ENCODE data around the gene RNPEPL1. TPM values are rescaled to one million over a fixed set of nuclear protein-coding genes. Genes with fewer than 3 reads are reported as not detected.

Gene RNPEPL1
- total RNA-seq, 4 donors from 2014 or later, result 7.2 to 38.7 (median 14.4) TPM

DNA sequence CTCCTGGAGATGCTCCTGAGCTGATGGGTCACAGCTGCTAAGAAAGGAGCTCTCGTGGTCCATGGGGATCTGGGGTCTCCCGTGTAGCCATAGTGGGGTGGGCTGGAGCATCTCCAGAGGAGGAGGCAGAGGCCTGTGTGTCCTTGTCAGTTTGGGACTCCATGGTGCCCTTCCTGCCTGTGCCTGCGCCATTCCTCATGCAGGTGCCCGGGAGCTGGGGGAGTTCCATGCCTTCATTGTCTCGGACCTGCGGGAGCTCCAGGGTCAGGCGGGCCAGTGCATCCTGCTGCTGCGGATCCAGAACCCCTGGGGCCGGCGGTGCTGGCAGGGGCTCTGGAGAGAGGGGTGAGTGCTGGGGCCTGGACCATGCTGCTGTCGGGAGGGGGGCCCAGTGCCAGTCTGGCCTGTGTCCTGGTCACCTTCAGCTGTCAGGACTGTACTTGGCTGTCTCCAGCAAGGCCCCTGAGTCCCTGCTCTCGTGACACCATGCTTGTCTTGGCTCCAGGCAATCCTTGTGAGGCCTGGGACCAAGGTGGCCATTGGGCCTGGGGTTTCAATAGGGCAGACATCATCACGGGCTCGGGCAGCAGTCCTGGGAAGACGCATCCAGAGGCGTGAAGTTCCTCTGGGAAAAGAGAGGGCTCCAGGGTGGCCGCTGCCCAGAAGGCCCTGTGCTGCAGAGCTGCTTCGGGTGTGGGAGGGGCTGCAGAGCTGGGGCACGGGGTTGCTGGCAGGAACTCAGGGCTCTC is 25.6 kb downstream of the RNPEPL1 start:
- H3K27ac ChIP-seq, result no peak overlapping the region
- no peaks in the 10 kb centered on the region for H3K9me3 ChIP-seq
- no peak for TF ChIP-seq POLR2A (IDR thresholded peaks at IDR 0.05)
- TF ChIP-seq, protein P1, sequence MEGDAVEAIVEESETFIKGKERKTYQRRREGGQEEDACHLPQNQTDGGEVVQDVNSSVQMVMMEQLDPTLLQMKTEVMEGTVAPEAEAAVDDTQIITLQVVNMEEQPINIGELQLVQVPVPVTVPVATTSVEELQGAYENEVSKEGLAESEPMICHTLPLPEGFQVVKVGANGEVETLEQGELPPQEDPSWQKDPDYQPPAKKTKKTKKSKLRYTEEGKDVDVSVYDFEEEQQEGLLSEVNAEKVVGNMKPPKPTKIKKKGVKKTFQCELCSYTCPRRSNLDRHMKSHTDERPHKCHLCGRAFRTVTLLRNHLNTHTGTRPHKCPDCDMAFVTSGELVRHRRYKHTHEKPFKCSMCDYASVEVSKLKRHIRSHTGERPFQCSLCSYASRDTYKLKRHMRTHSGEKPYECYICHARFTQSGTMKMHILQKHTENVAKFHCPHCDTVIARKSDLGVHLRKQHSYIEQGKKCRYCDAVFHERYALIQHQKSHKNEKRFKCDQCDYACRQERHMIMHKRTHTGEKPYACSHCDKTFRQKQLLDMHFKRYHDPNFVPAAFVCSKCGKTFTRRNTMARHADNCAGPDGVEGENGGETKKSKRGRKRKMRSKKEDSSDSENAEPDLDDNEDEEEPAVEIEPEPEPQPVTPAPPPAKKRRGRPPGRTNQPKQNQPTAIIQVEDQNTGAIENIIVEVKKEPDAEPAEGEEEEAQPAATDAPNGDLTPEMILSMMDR (IDR thresholded peaks at IDR 0.05), result no peak
- intact Hi-C loops (cut with DNase I; ENCODE audit: low total_unique reads), result no loop called here
- DNase-seq, result peak; percentile 11 to 12
- no peaks in the 10 kb centered on the region for H3K27me3 ChIP-seq
- H3K36me3 ChIP-seq, result no peaks in the 10 kb centered on the region
- H3K4me1 ChIP-seq, result no peaks in the 10 kb centered on the region
- no peak overlapping the region for H3K4me3 ChIP-seq

DNA sequence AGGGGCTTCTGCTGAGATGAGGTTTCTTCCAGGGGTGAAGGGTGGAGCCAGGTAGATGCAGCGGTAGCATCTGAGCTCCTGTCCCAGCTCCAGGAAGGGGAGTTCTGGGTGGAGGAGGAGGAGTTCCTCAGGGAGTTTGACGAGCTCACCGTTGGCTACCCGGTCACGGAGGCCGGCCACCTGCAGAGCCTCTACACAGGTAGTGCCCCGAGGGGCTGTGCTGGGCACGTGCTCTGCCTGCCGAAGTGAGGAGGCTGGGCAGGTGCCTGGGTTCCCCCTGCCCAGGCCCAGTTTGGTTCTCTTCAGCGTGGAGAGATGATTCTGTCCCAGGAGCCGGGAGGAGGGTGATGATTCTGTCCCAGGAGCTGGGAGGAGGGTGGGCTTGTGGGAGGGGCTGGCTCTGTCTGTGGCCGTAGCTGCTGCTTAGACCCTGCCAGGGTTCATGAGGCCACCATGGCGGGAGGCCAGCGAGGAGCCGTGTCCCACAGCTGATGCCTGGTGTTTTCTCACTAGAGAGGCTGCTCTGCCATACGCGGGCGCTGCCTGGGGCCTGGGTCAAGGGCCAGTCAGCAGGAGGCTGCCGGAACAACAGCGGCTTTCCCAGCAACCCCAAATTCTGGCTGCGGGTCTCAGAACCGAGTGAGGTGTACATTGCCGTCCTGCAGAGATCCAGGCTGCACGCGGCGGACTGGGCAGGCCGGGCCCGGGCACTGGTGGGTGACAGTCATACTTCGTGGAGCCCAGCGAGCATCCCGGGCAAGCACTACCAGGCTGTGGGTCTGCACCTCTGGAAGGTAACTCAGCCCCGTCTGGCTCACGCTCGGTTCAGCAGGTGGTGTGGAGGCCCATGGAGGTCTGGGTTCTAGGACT is 26.5 kb downstream of the RNPEPL1 start:
- no peaks in the 10 kb centered on the region for H3K36me3 ChIP-seq
- H3K27me3 ChIP-seq, result no peaks in the 10 kb centered on the region
- H3K4me1 ChIP-seq, result no peaks in the 10 kb centered on the region
- TF ChIP-seq, protein P1 (IDR thresholded peaks at IDR 0.05), result no peak
- TF ChIP-seq POLR2A (IDR thresholded peaks at IDR 0.05), result no peak
- peak; percentile 13 to 19 for DNase-seq
- H3K9me3 ChIP-seq, result no peaks in the 10 kb centered on the region
- intact Hi-C loops (cut with DNase I; ENCODE audit: low total_unique reads), result no loop called here
- no peak overlapping the region for H3K4me3 ChIP-seq
- H3K27ac ChIP-seq, result no peak overlapping the region

DNA sequence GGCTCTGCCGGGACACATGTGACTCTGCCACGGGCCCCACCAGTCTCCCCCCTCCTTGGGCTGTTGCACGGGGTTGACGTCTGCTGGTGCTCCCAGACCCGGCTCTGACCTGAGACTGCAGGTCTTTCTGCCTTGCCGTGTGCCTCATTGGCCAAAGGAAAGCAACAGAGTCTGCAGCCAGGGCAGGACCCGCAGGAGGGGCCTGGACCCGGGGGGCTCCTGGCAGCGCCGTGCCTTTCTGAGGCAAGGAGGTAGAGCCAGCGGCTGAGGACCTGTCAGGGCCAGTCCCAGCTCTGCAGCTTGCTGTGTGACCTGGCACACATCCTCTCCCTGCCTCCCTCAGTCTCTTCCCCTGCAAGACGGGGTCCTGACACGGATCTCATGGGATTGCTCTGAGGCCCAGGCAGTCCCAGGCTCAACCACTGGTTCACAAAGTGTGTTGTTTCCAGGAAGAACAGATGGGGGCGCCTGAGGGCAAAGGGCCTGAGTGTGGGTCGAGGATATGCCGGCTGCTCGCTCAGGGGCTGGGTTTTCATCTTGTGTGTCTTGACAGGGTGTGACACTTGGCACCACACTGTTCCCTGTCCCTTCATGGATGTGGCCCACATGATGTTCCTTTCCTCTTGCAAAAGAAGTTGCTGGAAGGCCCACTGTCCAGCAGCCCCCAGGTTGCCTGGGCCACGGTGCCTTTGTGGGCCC is 27.2 kb downstream of the RNPEPL1 start:
- H3K36me3 ChIP-seq, result no peaks in the 10 kb centered on the region
- no peaks in the 10 kb centered on the region for H3K27me3 ChIP-seq
- H3K9me3 ChIP-seq, result no peaks in the 10 kb centered on the region
- intact Hi-C loops (cut with DNase I; ENCODE audit: low total_unique reads), result no loop called here
- H3K4me1 ChIP-seq, result no peaks in the 10 kb centered on the region
- TF ChIP-seq POLR2A (IDR thresholded peaks at IDR 0.05), result no peak
- TF ChIP-seq, protein P1 (IDR thresholded peaks at IDR 0.05), result no peak
- peak; percentile 11 to 14 for DNase-seq
- no peak overlapping the region for H3K27ac ChIP-seq
- no peak overlapping the region for H3K4me3 ChIP-seq

DNA sequence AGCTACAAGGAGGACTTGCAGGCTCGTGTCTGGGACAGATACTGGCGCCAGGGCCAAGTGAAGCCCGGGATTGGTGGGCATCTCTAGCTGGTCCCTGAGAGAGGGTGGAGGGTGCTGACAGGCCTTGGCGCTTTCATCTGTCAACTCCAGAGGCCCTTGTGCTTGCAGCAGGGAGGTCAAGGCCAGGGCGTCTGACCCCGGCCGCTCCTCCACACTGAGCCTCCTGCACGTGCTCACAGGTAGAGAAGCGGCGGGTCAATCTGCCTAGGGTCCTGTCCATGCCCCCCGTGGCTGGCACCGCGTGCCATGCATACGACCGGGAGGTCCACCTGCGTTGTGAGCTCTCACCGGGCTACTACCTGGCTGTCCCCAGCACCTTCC is 27.8 kb downstream of the RNPEPL1 start:
- no peak for TF ChIP-seq POLR2A (IDR thresholded peaks at IDR 0.05)
- TF ChIP-seq, protein P1 (IDR thresholded peaks at IDR 0.05), result no peak
- Histone ChIP-seq H3K9me3 (no peaks in the 10 kb centered on the region), H3K4me3 (no peak overlapping the region), H3K4me1 (no peaks in the 10 kb centered on the region), H3K27me3 (no peaks in the 10 kb centered on the region), H3K27ac (no peak overlapping the region), H3K36me3 (no peaks in the 10 kb centered on the region)
- intact Hi-C loops (cut with DNase I; ENCODE audit: low total_unique reads), result no loop called here
- DNase-seq, result peak; percentile 13 to 16

All from uterus (tissue), 4 donors.